HepG2 (cell line): ENCODE measurements around the gene TP53. TPM values are rescaled to one million over a fixed set of nuclear protein-coding genes. Genes with fewer than 3 reads are reported as not detected.

Experiments used
- CHCHD3 ChIP-seq: sonication (generic); formaldehyde crosslinking; IDR thresholded peaks from 2 replicates; pipeline ENCODE4 v1.8.0; 2022; ENCODE audit warnings: mild to moderate bottlenecking, missing genetic modification reagents, moderate library complexity
- CHD4 ChIP-seq: fragments of 200-600 bp; sonication (generic); IDR thresholded peaks from 2 replicates; pipeline ENCODE4 v1.7.0; 2017; ENCODE audit warnings: mild to moderate bottlenecking, low read length, borderline replicate concordance
- DNMT1 ChIP-seq: sonication (generic); formaldehyde crosslinking; IDR thresholded peaks from 2 replicates; pipeline ENCODE4 v1.5.1; 2020; ENCODE audit warnings: mild to moderate bottlenecking, missing genetic modification reagents
- FOXO4 ChIP-seq: sonication (generic); formaldehyde crosslinking; conservative IDR thresholded peaks from 2 replicates; pipeline ENCODE4 v1.8.1; 2023; ENCODE audit warnings: missing genetic modification reagents
- JUN ChIP-seq: sonication (generic); formaldehyde crosslinking; IDR thresholded peaks from 2 replicates; pipeline ENCODE4 v1.4.0; 2020; ENCODE audit warnings: mild to moderate bottlenecking, missing genetic modification reagents
- MIER3 ChIP-seq: IDR thresholded peaks from 2 replicates; pipeline ENCODE4 v1.6.1; 2016; ENCODE audit warnings: missing compliant biosample characterization, borderline replicate concordance
- MNT ChIP-seq: fragments of 450-650 bp; IDR thresholded peaks from 2 replicates; pipeline ENCODE4 v1.6.1; 2016
- NRL ChIP-seq: sonication (generic); formaldehyde crosslinking; IDR thresholded peaks from 2 replicates; pipeline ENCODE4 v1.5.0; 2020; ENCODE audit warnings: missing genetic modification reagents, mild to moderate bottlenecking, moderate library complexity, borderline replicate concordance
- PRMT3 ChIP-seq: sonication (generic); formaldehyde crosslinking; IDR thresholded peaks from 2 replicates; pipeline ENCODE4 v1.8.1; 2022; ENCODE audit warnings: low read depth, mild to moderate bottlenecking, moderate library complexity, missing genetic modification reagents, borderline replicate concordance
- RBM39 ChIP-seq: fragments of 200-400 bp; formaldehyde crosslinking; IDR thresholded peaks from one replicate; pipeline ENCODE4 v1.6.1; 2018; ENCODE audit warnings: antibody characterized with exemption, mild to moderate bottlenecking, low read depth, low read length; ENCODE audit not compliant: poor library complexity, severe bottlenecking
- REST ChIP-seq, 2 experiments: IDR thresholded peaks; 2 replicates each; pipeline ENCODE4 v1.6.1; 2011 to 2012; ENCODE audit warnings: low read length in 2 of 2, borderline replicate concordance in 1 of 2, low read depth in 1 of 2, mild to moderate bottlenecking in 1 of 2, moderate library complexity in 1 of 2
- SIN3B ChIP-seq: fragments of 150-350 bp; IDR thresholded peaks from 2 replicates; pipeline ENCODE4 v1.6.1; 2014; ENCODE audit warnings: low read length
- SSRP1 ChIP-seq: IDR thresholded peaks from 2 replicates; pipeline ENCODE4 v1.6.1; 2016; ENCODE audit warnings: control low read depth
- TOE1 ChIP-seq: sonication (generic); formaldehyde crosslinking; IDR thresholded peaks from 2 replicates; pipeline ENCODE4 v1.4.0; 2020; ENCODE audit warnings: mild to moderate bottlenecking, missing genetic modification reagents
- ZNF230 ChIP-seq: sonication (generic); formaldehyde crosslinking; IDR thresholded peaks from 2 replicates; pipeline ENCODE4 v1.4.0; 2020; ENCODE audit warnings: mild to moderate bottlenecking, missing genetic modification reagents
- ZNF33B ChIP-seq: sonication (generic); formaldehyde crosslinking; IDR thresholded peaks from 2 replicates; pipeline ENCODE4 v1.5.1; 2020; ENCODE audit warnings: mild to moderate bottlenecking, missing genetic modification reagents
- ZNF550 ChIP-seq: sonication (generic); formaldehyde crosslinking; IDR thresholded peaks from 2 replicates; pipeline ENCODE4 v1.4.0; 2020; ENCODE audit warnings: mild to moderate bottlenecking, missing genetic modification reagents, borderline replicate concordance
- ZNF644 ChIP-seq: IDR thresholded peaks from 2 replicates; pipeline ENCODE4 v1.6.1; 2016; ENCODE audit warnings: low read depth
- ZNF672 ChIP-seq: sonication (generic); formaldehyde crosslinking; IDR thresholded peaks from 2 replicates; pipeline ENCODE4 v1.8.1; 2022; ENCODE audit warnings: missing genetic modification reagents
- ZNF784 ChIP-seq: sonication (generic); formaldehyde crosslinking; IDR thresholded peaks from 2 replicates; pipeline ENCODE4 v1.5.1; 2020; ENCODE audit warnings: missing genetic modification reagents, mild to moderate bottlenecking, borderline replicate concordance
- ZSCAN31 ChIP-seq: sonication (generic); formaldehyde crosslinking; IDR thresholded peaks from 2 replicates; pipeline ENCODE4 v1.5.0; 2020; ENCODE audit warnings: low read depth, mild to moderate bottlenecking, missing genetic modification reagents
- polyA plus RNA-seq, 8 experiments: library from polyadenylated mRNA; depleted of rRNA in 3 of 8; stranded (reverse) in 7 of 8; unstranded in 1 of 8; fragments of >200 nt; fragmentation: Illumina TruSeq in 4 of 8; extraction: Trizol in 4 of 8; gene quantifications; 2 replicates each; pipeline versions ENCODE4 v1.2.1 to v1.2.3, GENCODE V29; 2011 to 2016; ENCODE audit warnings: low read depth in 4 of 8, missing spikeins in 1 of 8, mixed read lengths in 1 of 8; ENCODE audit not compliant: insufficient read depth in 1 of 8
- total RNA-seq, 5 experiments: library from RNA; depleted of rRNA; stranded (reverse); fragments of >200 nt; fragmentation: Illumina TruSeq; extraction: Trizol; gene quantifications; 2 replicates each; pipeline ENCODE4 v1.2.3, GENCODE V29; 2016; ENCODE audit warnings: low read depth in 1 of 5

The TP53 gene
- total and polyA plus RNA-seq, 2 of the 13 experiments (the other 11 are each of a cell fraction or from before 2014, with no cell fraction given): 17.1 to 29.9 TPM

GRCh38 chr17:7631398-7632380 lies 55.6 kb downstream of the TP53 start (continued):
- no peak for TF ChIP-seq PRMT3 (CRISPR knock-in tag)
- TF ChIP-seq JUN (CRISPR knock-in tag): no peak
- TF ChIP-seq ZNF230 (CRISPR knock-in tag): no peak
- no peak for TF ChIP-seq NRL (CRISPR knock-in tag)
- no peak for TF ChIP-seq MNT
- no peak for TF ChIP-seq SIN3B
- no peak for TF ChIP-seq ZSCAN31
- 0 out of 2 replicates have a peak, but pooled peaks have one; percentile 28 for TF ChIP-seq ZNF33B
- TF ChIP-seq CHCHD3 (CRISPR knock-in tag): no peak
- no peak for TF ChIP-seq CHD4
- no peak for TF ChIP-seq ZNF550 (CRISPR knock-in tag)
- no peak for TF ChIP-seq REST (IDR thresholded peaks at IDR 0.05; ENCODE audit: borderline replicate concordance in 1 of 2, low read depth in 1 of 2, low read length in 2 of 2)
- no peak for TF ChIP-seq RBM39
- TF ChIP-seq FOXO4 (CRISPR knock-in tag): no peak
- TF ChIP-seq ZNF644: no peak
- TF ChIP-seq TOE1 (CRISPR knock-in tag): no peak
- no peak for TF ChIP-seq MIER3 (CRISPR knock-in tag)
- no peak for TF ChIP-seq DNMT1
- TF ChIP-seq ZNF672: no peak
- no peak for TF ChIP-seq SSRP1 (CRISPR knock-in tag)
- no peak for TF ChIP-seq ZNF784
